Measurements from ENCODE around the gene SND1. TPM values are rescaled to one million over a fixed set of nuclear protein-coding genes. Genes with fewer than 3 reads are reported as not detected.

Gene SND1
- total and polyA plus RNA-seq, 3 experiments from 2014 or later = 121 to 203 (median 198) TPM

DNA sequence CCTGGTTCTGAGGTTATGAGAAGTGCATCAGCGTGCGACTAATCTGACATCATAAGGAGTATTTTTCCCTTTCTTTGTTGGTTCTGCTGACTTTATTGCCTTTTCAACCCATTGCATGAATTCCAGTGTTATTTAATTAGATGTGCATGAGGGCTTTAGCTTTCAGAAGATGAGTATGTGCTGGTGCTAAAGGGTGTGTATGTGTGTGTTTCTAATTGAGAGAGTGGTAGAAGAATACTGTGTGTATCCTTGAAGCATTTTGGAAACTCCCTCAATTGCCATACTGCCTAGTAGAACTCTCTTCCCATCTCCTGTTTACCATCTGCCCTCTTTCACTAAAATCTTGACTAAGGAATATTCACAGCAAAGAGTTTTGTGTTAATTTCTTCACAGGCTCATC, 158.1 kb downstream of the SND1 start:
- Histone ChIP-seq H3K27me3 (ENCODE audit: insufficient read depth, low read length, poor library complexity, severe bottlenecking) (no peaks in the 10 kb centered on the region), H3K9me3 (ENCODE audit: low read length) (no peaks in the 10 kb centered on the region), H3K27ac (ENCODE audit: low read depth, low read length) (no peak overlapping the region), H3K4me3 (ENCODE audit: low read length) (no peak overlapping the region), H3K4me1 (ENCODE audit: insufficient read depth, low read length) (no peaks in the 10 kb centered on the region), H3K36me3 (ENCODE audit: insufficient read depth, low read length) (peaks cover 6% of the 10 kb centered on the region)
- DNase-seq = no peak
- ChIA-PET CTCF (no interaction called here), POLR2A (no interaction called here)
- Mint-ChIP-seq H3K27me3 (no peaks in the 10 kb centered on the region), H3K27ac (no peak overlapping the region), H3K9me3 (no peaks in the 10 kb centered on the region), H3K4me1 (peaks cover 34 to 79% (median 47%) of the 10 kb centered on the region in 3 donors), H3K4me3 (no peak overlapping the region), H3K36me3 (peaks cover 0 to 47% (median 14%) of the 10 kb centered on the region in 3 donors)

DNA sequence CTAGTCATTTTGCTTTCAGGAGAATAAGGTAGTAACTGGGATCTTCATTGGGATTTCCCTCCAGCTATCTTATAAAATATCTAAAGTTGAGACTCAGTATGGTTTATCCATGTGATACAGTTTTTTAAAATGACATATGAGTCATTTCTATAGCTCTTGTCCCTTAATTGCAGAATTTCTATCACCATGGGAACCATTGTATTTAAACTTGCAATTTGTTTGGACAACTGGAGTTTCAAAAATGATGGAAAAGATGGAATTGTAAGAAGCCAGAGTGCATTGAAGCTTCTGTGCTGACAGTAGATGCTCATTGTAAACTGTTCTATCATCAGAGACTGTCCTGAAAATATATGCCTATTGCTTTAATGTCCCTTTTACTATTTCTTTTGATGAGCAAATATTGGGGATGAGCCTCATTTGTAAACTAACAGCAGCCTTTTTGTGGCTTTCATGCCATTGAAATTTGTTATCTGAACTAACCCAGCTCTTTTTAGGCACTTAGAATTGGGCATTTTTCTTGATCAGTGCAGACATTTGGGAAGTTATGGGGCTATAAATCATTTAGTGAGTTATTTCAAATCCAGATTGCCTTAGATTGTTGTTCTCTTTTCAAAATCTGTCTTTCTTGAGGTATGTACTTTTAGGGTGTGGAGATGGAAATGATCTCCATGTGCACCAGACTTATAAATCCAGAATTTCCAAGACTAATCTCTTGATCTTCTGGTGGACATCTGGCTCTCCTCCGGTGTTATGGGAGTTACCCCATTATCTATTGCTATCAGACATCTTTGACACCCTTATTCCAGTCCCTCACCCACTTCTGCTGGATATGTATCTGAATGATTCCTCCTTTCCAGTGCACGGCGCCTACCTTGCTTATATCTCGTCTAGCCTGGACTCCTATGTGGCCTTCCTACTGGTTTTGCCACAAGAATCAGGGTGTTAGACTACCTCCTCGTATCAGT, 159.0 kb downstream of the SND1 start:
- H3K4me1 ChIP-seq (ENCODE audit: insufficient read depth, low read length) = no peaks in the 10 kb centered on the region
- Mint-ChIP-seq H3K36me3 (peaks cover 0 to 43% (median 14%) of the 10 kb centered on the region in 3 donors), H3K9me3 (no peaks in the 10 kb centered on the region), H3K4me1 (peaks cover 34 to 76% (median 45%) of the 10 kb centered on the region in 3 donors), H3K27me3 (no peaks in the 10 kb centered on the region), H3K27ac (no peak overlapping the region), H3K4me3 (no peak overlapping the region)
- DNase-seq = no peak
- H3K27me3 ChIP-seq (ENCODE audit: insufficient read depth, low read length, poor library complexity, severe bottlenecking) = no peaks in the 10 kb centered on the region
- peaks cover 6% of the 10 kb centered on the region for H3K36me3 ChIP-seq (ENCODE audit: insufficient read depth, low read length)
- no peaks in the 10 kb centered on the region for H3K9me3 ChIP-seq (ENCODE audit: low read length)
- ChIA-PET POLR2A (no interaction called here), CTCF (no interaction called here)
- H3K4me3 ChIP-seq (ENCODE audit: low read length) = no peak overlapping the region
- no peak overlapping the region for H3K27ac ChIP-seq (ENCODE audit: low read depth, low read length)

DNA sequence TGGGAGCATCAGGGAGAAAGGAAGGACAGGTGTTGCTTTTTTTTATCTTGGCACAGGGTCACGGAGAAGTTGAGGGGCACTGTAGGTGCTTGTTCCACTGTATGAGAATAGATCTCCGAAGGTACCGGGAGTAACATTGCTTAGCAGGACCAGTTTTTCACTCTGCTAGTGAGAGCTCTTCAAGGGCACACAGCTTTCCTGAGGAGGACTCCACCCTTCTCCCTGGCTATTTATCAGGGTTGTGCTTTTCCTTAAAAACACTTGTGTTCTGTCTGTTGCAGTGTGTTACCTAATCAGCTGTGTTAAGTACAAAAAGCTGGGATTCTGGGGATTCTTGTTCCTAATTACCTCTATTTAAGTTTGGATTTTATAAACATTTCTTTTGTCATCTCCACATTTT, 160.5 kb downstream of the SND1 start:
- Histone ChIP-seq H3K9me3 (ENCODE audit: low read length) (no peaks in the 10 kb centered on the region), H3K4me1 (ENCODE audit: insufficient read depth, low read length) (no peaks in the 10 kb centered on the region), H3K36me3 (ENCODE audit: insufficient read depth, low read length) (peaks cover 3% of the 10 kb centered on the region), H3K27ac (ENCODE audit: low read depth, low read length) (no peak overlapping the region), H3K4me3 (ENCODE audit: low read length) (no peak overlapping the region), H3K27me3 (ENCODE audit: insufficient read depth, low read length, poor library complexity, severe bottlenecking) (no peaks in the 10 kb centered on the region)
- POLR2A ChIA-PET = no interaction called here
- H3K4me1 Mint-ChIP-seq = peaks cover 34 to 77% (median 52%) of the 10 kb centered on the region in 3 donors
- H3K36me3 Mint-ChIP-seq = peaks cover 0 to 38% (median 11%) of the 10 kb centered on the region in 3 donors
- no peak overlapping the region for H3K4me3 Mint-ChIP-seq
- H3K27ac Mint-ChIP-seq = peak overlapping the region in 1 of 8 donors; percentile 29
- no peaks in the 10 kb centered on the region for H3K27me3 Mint-ChIP-seq
- CTCF ChIA-PET = no interaction called here
- H3K9me3 Mint-ChIP-seq = no peaks in the 10 kb centered on the region
- DNase-seq = no peak

DNA sequence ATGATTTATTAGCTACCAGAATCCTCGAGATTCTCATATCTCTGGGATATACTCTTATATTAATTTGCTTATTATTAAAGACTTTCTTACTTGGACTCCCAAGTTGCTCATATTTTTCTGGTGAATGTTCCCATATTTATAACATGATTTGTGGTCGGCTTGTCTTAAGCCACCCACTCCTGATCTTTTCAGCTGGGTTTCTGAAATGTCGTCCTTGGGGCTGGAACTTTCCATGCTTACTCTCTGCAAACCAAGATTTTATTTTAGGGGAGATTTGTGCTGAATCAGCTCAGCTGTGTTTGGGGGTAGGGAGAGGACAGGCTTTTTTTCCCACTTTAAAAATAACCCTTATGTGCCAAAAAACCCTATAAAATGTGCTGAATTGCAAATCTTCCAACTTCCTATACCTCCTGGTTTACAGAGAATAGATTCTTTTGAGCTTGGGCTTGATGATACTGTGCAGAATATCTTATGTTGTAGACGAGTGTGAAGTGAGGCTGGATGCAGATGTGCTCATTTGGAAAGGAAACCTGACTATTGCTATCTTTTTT, 162.1 kb downstream of the SND1 start:
- Histone ChIP-seq H3K4me3 (ENCODE audit: low read length) (no peak overlapping the region), H3K27me3 (ENCODE audit: insufficient read depth, low read length, poor library complexity, severe bottlenecking) (no peaks in the 10 kb centered on the region), H3K9me3 (ENCODE audit: low read length) (no peaks in the 10 kb centered on the region), H3K27ac (ENCODE audit: low read depth, low read length) (no peak overlapping the region), H3K4me1 (ENCODE audit: insufficient read depth, low read length) (peaks cover 4% of the 10 kb centered on the region), H3K36me3 (ENCODE audit: insufficient read depth, low read length) (no peaks in the 10 kb centered on the region)
- no peaks in the 10 kb centered on the region for H3K27me3 Mint-ChIP-seq
- no peak overlapping the region for H3K4me3 Mint-ChIP-seq
- no peaks in the 10 kb centered on the region for H3K9me3 Mint-ChIP-seq
- peaks cover 46 to 86% (median 64%) of the 10 kb centered on the region in 3 donors for H3K4me1 Mint-ChIP-seq
- no peak overlapping the region for H3K27ac Mint-ChIP-seq
- H3K36me3 Mint-ChIP-seq = peaks cover 0 to 26% (median 10%) of the 10 kb centered on the region in 3 donors
- no peak for DNase-seq
- POLR2A ChIA-PET = no interaction called here
- CTCF ChIA-PET = interaction anchor here (1.1 kb wide), 1 partner anchor 25 kb away, joined by 3 read pairs; no protein-coding TSS in a partner anchor

DNA sequence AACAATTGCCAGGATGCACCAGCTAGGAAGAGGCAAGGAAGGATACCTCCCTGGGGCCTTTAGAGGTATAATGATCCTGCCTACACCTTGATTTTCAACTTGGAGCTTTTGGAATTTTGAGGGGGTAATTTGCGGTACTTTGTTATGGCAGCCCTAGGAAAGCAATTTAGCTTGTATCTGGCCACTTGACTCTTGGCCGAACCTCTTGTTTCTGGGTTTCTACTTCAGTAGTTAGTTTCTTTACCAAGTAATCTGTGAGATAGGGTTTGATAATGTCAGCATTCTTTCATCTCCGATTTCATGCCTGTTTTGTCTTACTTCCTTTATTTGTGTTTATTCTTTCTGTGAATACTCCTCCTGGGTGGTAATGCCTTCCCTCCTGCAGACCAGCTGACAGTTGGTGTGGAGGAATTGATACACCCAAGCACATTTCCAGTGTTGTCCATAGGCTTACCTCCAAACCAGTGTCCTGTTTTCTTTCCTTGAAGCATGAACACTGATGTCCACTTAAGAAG, 163.7 kb downstream of the SND1 start:
- H3K4me1 Mint-ChIP-seq = peaks cover 51 to 86% (median 75%) of the 10 kb centered on the region in 3 donors
- Histone ChIP-seq H3K27ac (ENCODE audit: low read depth, low read length) (no peak overlapping the region), H3K4me3 (ENCODE audit: low read length) (no peak overlapping the region), H3K36me3 (ENCODE audit: insufficient read depth, low read length) (no peaks in the 10 kb centered on the region), H3K4me1 (ENCODE audit: insufficient read depth, low read length) (peaks cover 5% of the 10 kb centered on the region), H3K9me3 (ENCODE audit: low read length) (no peaks in the 10 kb centered on the region), H3K27me3 (ENCODE audit: insufficient read depth, low read length, poor library complexity, severe bottlenecking) (no peaks in the 10 kb centered on the region)
- no peak overlapping the region for H3K4me3 Mint-ChIP-seq
- CTCF ChIA-PET = no interaction called here
- no peaks in the 10 kb centered on the region for H3K9me3 Mint-ChIP-seq
- POLR2A ChIA-PET = no interaction called here
- H3K27ac Mint-ChIP-seq = peak overlapping the region in 1 of 8 donors; percentile 26
- DNase-seq = no peak
- peaks cover 0 to 15% (median 6%) of the 10 kb centered on the region in 3 donors for H3K36me3 Mint-ChIP-seq
- H3K27me3 Mint-ChIP-seq = no peaks in the 10 kb centered on the region

DNA sequence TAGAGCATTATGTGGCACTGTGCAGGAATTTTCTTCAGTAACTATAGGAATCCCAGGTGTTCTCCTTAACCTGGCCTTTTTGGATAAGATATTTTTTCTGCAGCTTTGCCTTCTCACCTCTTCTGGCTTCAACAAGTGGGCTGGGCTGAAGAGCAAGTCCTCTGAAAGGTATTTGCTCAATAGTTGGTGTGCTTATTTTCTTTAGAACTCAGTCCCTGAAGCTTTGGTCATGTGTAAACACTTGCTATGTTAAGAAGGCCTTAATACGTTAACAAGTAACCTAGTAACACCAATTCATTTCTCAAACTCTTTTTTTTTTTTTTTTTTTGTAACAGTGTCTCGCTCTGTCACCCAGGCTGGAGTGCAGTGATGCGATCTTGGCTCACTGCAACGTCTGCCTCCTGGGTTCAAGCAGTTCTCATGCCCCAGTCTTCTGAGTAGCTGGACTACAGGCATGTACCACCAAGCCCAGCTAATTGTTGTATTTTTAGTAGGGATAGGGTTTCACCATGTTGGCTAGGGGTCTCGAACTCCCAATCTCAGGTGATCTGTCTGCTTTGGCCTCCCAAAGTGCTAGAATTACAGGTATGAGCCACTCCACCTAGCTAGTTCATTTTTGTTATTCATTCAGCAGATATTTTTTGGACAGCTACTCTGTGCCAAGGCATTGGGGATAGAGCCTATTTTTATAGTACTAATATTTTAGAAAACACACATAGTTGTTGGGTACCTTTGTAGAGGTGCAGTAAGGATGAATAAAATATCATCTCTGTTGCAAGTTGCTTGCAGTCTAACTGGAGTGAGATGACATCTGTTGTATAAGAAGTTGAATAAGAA, 164.6 kb downstream of the SND1 start:
- CTCF ChIA-PET = no interaction called here
- no peak overlapping the region for H3K4me3 Mint-ChIP-seq

DNA sequence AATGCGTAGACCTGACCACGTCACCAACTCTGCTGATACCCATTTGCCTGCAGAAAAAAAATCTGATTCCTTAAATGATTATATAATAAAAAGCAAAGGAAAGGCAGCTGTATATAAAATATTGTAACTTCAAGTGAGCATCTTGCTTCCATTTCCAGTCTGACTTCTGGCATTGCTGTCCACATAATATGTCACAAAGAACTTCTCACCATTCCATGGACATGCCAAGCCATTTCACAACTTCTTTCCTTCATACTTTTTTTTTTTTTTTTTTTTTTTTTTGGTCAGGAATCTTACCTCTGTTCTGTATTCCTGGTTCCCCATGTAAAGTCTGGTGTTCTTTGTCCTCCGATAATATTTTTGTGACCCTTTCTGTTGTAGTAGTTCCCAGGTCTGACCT, 165.5 kb downstream of the SND1 start:
- H3K4me3 ChIP-seq (ENCODE audit: low read length) = no peak overlapping the region
- H3K9me3 ChIP-seq (ENCODE audit: low read length) = no peaks in the 10 kb centered on the region
- no peak overlapping the region for H3K27ac ChIP-seq (ENCODE audit: low read depth, low read length)
- Mint-ChIP-seq H3K4me1 (peaks cover 47 to 75% (median 73%) of the 10 kb centered on the region in 3 donors), H3K27me3 (no peaks in the 10 kb centered on the region), H3K9me3 (no peaks in the 10 kb centered on the region), H3K4me3 (no peak overlapping the region), H3K36me3 (peaks cover 0 to 8% (median 5%) of the 10 kb centered on the region in 3 donors), H3K27ac (no peak overlapping the region)
- peaks cover 5% of the 10 kb centered on the region for H3K4me1 ChIP-seq (ENCODE audit: insufficient read depth, low read length)
- no peaks in the 10 kb centered on the region for H3K27me3 ChIP-seq (ENCODE audit: insufficient read depth, low read length, poor library complexity, severe bottlenecking)
- DNase-seq = no peak
- CTCF ChIA-PET = no interaction called here
- no peaks in the 10 kb centered on the region for H3K36me3 ChIP-seq (ENCODE audit: insufficient read depth, low read length)
- POLR2A ChIA-PET = no interaction called here

More for the DNA sequence above, 164.6 kb downstream of the SND1 start:
- H3K36me3 Mint-ChIP-seq = peaks cover 0 to 14% (median 9%) of the 10 kb centered on the region in 3 donors
- no peaks in the 10 kb centered on the region for H3K27me3 ChIP-seq (ENCODE audit: insufficient read depth, low read length, poor library complexity, severe bottlenecking)
- H3K4me3 ChIP-seq (ENCODE audit: low read length) = no peak overlapping the region
- no peak overlapping the region for H3K27ac Mint-ChIP-seq
- H3K27ac ChIP-seq (ENCODE audit: low read depth, low read length) = no peak overlapping the region
- POLR2A ChIA-PET = no interaction called here
- H3K27me3 Mint-ChIP-seq = no peaks in the 10 kb centered on the region
- H3K9me3 ChIP-seq (ENCODE audit: low read length) = no peaks in the 10 kb centered on the region
- H3K9me3 Mint-ChIP-seq = no peaks in the 10 kb centered on the region
- H3K36me3 ChIP-seq (ENCODE audit: insufficient read depth, low read length) = no peaks in the 10 kb centered on the region
- peaks cover 5% of the 10 kb centered on the region for H3K4me1 ChIP-seq (ENCODE audit: insufficient read depth, low read length)
- no peak for DNase-seq
- peaks cover 53 to 81% (median 81%) of the 10 kb centered on the region in 3 donors for H3K4me1 Mint-ChIP-seq

Measured in CD8-positive, alpha-beta memory T cell (primary cell).